H9 (cell line): ENCODE results near the gene ZSCAN9. TPM values are rescaled to one million over a fixed set of nuclear protein-coding genes. Genes with fewer than 3 reads are reported as not detected.

Source experiments
- DNase-seq: peaks from one replicate; pipeline ENCODE4 v3.0.0-alpha.2; 2017
- H2AFZ ChIP-seq: one replicate; pipeline ENCODE4 v1.6.1; 2013; ENCODE audit warnings: mild to moderate bottlenecking, low read length, control low read depth, moderate library complexity
- H2AK5ac ChIP-seq: 2 replicates; pipeline ENCODE4 v1.6.1; 2013; ENCODE audit warnings: low read length, control low read depth, mixed read lengths; ENCODE audit not compliant: insufficient read length
- H2BK120ac ChIP-seq: one replicate; pipeline ENCODE4 v1.6.1; 2013; ENCODE audit warnings: low read depth, mild to moderate bottlenecking, low read length, control low read depth, inconsistent platforms; ENCODE audit not compliant: poor library complexity, severe bottlenecking
- H2BK12ac ChIP-seq: 2 replicates; pipeline ENCODE4 v1.6.1; 2013; ENCODE audit warnings: low read length, control low read depth, mixed read lengths, low read depth; ENCODE audit not compliant: insufficient read length
- H2BK15ac ChIP-seq: 2 replicates; pipeline ENCODE4 v1.6.1; 2013; ENCODE audit warnings: low read depth, low read length, control low read depth
- H2BK20ac ChIP-seq: one replicate; pipeline ENCODE4 v1.6.1; 2013; ENCODE audit warnings: low read depth, mild to moderate bottlenecking, low read length, control low read depth, inconsistent platforms; ENCODE audit not compliant: poor library complexity, severe bottlenecking
- H2BK5ac ChIP-seq: 2 replicates; pipeline ENCODE4 v1.6.1; 2013; ENCODE audit warnings: low read length, control low read depth, mixed read lengths; ENCODE audit not compliant: insufficient read length
- H3K14ac ChIP-seq: 2 replicates; pipeline ENCODE4 v1.6.1; 2013; ENCODE audit warnings: low read length, control low read depth; ENCODE audit not compliant: insufficient read depth
- H3K18ac ChIP-seq: 2 replicates; pipeline ENCODE4 v1.6.1; 2013; ENCODE audit warnings: low read depth, mild to moderate bottlenecking, mixed read lengths, low read length, control low read depth; ENCODE audit not compliant: insufficient read length
- H3K23ac ChIP-seq: 2 replicates; pipeline ENCODE4 v1.6.1; 2013; ENCODE audit warnings: low read length, control low read depth, mixed read lengths, low read depth; ENCODE audit not compliant: insufficient read length
- H3K23me2 ChIP-seq: 2 replicates; pipeline ENCODE4 v1.6.1; 2013; ENCODE audit warnings: low read depth, mild to moderate bottlenecking, mixed read lengths, low read length, control low read depth; ENCODE audit not compliant: insufficient read length, poor library complexity, severe bottlenecking
- H3K27ac ChIP-seq: 2 replicates; pipeline ENCODE4 v1.5.1; 2013; ENCODE audit warnings: low read length, control low read depth, mixed read lengths, low read depth; ENCODE audit not compliant: insufficient read length
- H3K27me3 ChIP-seq: 2 replicates; pipeline ENCODE4 v1.6.1; 2013; ENCODE audit warnings: low read length, control low read depth, inconsistent platforms; ENCODE audit not compliant: insufficient read depth
- H3K4ac ChIP-seq: 2 replicates; pipeline ENCODE4 v1.6.1; 2013; ENCODE audit warnings: low read depth, mild to moderate bottlenecking, control low read depth, inconsistent platforms, low read length, moderate library complexity
- H3K4me1 ChIP-seq: 2 replicates; pipeline ENCODE4 v1.6.1; 2013; ENCODE audit warnings: low read length, control low read depth, inconsistent platforms; ENCODE audit not compliant: insufficient read depth
- H3K4me2 ChIP-seq: 2 replicates; pipeline ENCODE4 v1.6.1; 2013; ENCODE audit warnings: low read length, control low read depth, mixed read lengths; ENCODE audit not compliant: insufficient read length, insufficient read depth
- H3K56ac ChIP-seq: 2 replicates; pipeline ENCODE4 v1.6.1; 2013; ENCODE audit warnings: low read depth, mild to moderate bottlenecking, mixed read lengths, low read length, control low read depth; ENCODE audit not compliant: insufficient read length
- H3K79me1 ChIP-seq: 2 replicates; pipeline ENCODE4 v1.6.1; 2013; ENCODE audit warnings: low read depth, mild to moderate bottlenecking, moderate library complexity, low read length, control low read depth, inconsistent platforms; ENCODE audit not compliant: insufficient read depth, poor library complexity, severe bottlenecking
- H3K79me2 ChIP-seq: 2 replicates; pipeline ENCODE4 v1.6.1; 2013; ENCODE audit warnings: low read length, control low read depth, inconsistent platforms; ENCODE audit not compliant: insufficient read depth
- H3K9ac ChIP-seq: 2 replicates; pipeline ENCODE4 v1.6.1; 2013; ENCODE audit warnings: low read length, control low read depth, mixed read lengths; ENCODE audit not compliant: insufficient read length; ENCODE audit errors: extremely low read depth
- H3K9me3 ChIP-seq: one replicate; pipeline ENCODE4 v1.6.1; 2013; ENCODE audit warnings: low read depth, low read length, inconsistent platforms; ENCODE audit not compliant: control insufficient read depth
- H3T11ph ChIP-seq: one replicate; pipeline ENCODE4 v1.6.1; 2013; ENCODE audit warnings: mild to moderate bottlenecking, low read length, control low read depth, inconsistent platforms
- H4K20me1 ChIP-seq: one replicate; pipeline ENCODE4 v1.6.1; 2013; ENCODE audit not compliant: control insufficient read depth, insufficient read length, insufficient read depth
- H4K5ac ChIP-seq: 2 replicates; pipeline ENCODE4 v1.6.1; 2013; ENCODE audit warnings: low read depth, mild to moderate bottlenecking, mixed read lengths, low read length, control low read depth; ENCODE audit not compliant: insufficient read length
- H4K8ac ChIP-seq: replicated peaks from 2 replicates; pipeline ENCODE4 v1.6.1; 2013; ENCODE audit warnings: low read length, control low read depth, mixed read lengths, low read depth; ENCODE audit not compliant: insufficient read length
- H4K91ac ChIP-seq: 2 replicates; pipeline ENCODE4 v1.6.1; 2013; ENCODE audit warnings: low read depth, mild to moderate bottlenecking, moderate library complexity, mixed read lengths, low read length, control low read depth; ENCODE audit not compliant: insufficient read length
- H3K27ac Mint-ChIP-seq, 3 experiments: 2 replicates in 2 of 3; 3 replicates in 1 of 3; pipeline ENCODE4 v1.8.0; 2020 to 2021; ENCODE audit warnings: mixed read lengths in 3 of 3, mild to moderate bottlenecking in 1 of 3, moderate library complexity in 1 of 3
- H3K27me3 Mint-ChIP-seq: 2 replicates; pipeline ENCODE4 v1.8.0; 2021; ENCODE audit warnings: low read depth, mild to moderate bottlenecking, moderate library complexity, mixed read lengths
- H3K36me3 Mint-ChIP-seq, 3 experiments: 2 replicates in 2 of 3; 3 replicates in 1 of 3; pipeline ENCODE4 v1.8.0; 2020 to 2021; ENCODE audit warnings: low read depth in 3 of 3, mixed read lengths in 3 of 3; ENCODE audit not compliant: insufficient read depth in 1 of 3
- H3K4me1 Mint-ChIP-seq, 2 experiments: 2 replicates each; pipeline ENCODE4 v1.8.0; 2020; ENCODE audit warnings: mixed read lengths in 2 of 2
- H3K4me3 Mint-ChIP-seq, 2 experiments: 2 replicates in 1 of 2; 3 replicates in 1 of 2; pipeline ENCODE4 v1.8.0; 2020 to 2021; ENCODE audit warnings: mild to moderate bottlenecking in 2 of 2, mixed read lengths in 2 of 2, moderate library complexity in 1 of 2
- H3K9me3 Mint-ChIP-seq, 2 experiments: 2 replicates in 1 of 2; 3 replicates in 1 of 2; pipeline ENCODE4 v1.8.0; 2020; ENCODE audit warnings: mild to moderate bottlenecking in 2 of 2, mixed read lengths in 2 of 2, moderate library complexity in 1 of 2
- CTCF ChIP-seq: fragments of 200-600 bp; sonication (generic); conservative IDR thresholded peaks from 3 replicates; pipeline ENCODE4 v1.8.0; 2021; ENCODE audit warnings: antibody characterized with exemption, mild to moderate bottlenecking
- WGBS: extraction: QIAGEN DNeasy Blood & Tissue Kit; methylation state at CpG from one replicate; pipeline ENCODE4 v1.1.7; 2013; ENCODE audit warnings: missing lambda C conversion rate, low lambda C conversion rate, mixed read lengths; ENCODE audit not compliant: insufficient read length; ENCODE audit errors: extremely low coverage; 5-methylcytosine and 5-hydroxymethylcytosine counted together
- total RNA-seq: library from RNA; stranded (reverse); gene quantifications from 2 replicates; pipeline ENCODE4 v1.2.1, GENCODE V29; 2021

Gene ZSCAN9
- total RNA-seq, 1 experiment from 2014 or later, result 11.5 TPM

DNA sequence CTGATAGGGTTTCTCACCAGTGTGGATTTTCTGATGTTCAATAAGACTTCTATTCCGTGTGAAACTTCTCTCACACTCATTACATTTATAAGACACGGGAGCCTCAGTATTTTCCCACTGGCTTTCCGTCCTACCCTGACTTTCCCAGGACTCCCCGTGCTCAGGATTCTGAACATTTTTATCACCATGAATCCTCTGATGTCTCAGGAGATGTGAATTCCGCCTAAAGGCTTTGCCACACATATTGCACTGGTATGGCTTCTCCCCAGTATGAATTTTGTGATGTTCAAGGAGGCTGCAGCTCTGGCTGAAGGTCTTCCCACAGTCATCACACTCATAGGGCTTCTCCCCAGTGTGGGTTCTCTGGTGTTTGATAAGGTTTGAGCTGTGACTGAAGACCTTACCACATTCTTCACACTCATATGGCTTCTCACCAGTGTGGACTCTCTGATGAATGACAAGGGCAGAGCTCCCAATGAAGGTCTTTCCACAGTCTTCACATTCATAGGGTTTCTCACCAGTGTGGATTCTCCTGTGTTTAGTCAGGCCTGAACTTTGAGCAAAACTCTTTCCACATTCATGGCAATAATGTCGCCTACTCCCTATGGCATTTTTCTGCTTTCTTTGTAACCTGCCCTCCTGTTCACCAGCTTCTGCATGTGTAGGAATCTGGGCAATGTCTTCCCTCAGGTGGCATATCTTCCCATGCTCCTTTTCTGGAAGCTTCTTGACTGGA lies 20.3 kb downstream of the ZSCAN9 start:
- H3K4me3 Mint-ChIP-seq, result no peak overlapping the region
- no peaks in the 10 kb centered on the region for H4K20me1 ChIP-seq

More for the DNA sequence above, 20.3 kb downstream of the ZSCAN9 start:
- Histone ChIP-seq H3K14ac (no peak overlapping the region), H2BK5ac (no peak overlapping the region), H4K8ac (no peak overlapping the region), H2AFZ (no peak overlapping the region), H3K27me3 (no peaks in the 10 kb centered on the region; the same call in 1 of the 2 replicates), H2BK20ac (no peak overlapping the region), H4K5ac (no peak overlapping the region), H4K91ac (no peak overlapping the region), H3K23ac (no peak overlapping the region), H2BK15ac (no peak overlapping the region), H3K9me3 (no peaks in the 10 kb centered on the region), H3K18ac (no peak overlapping the region), H3K4me1 (no peaks in the 10 kb centered on the region), H3K4ac (no peak overlapping the region), H3K23me2 (no peaks in the 10 kb centered on the region), H3K4me2 (no peak overlapping the region), H3K27ac (no peak overlapping the region), H2BK120ac (no peak overlapping the region), H3T11ph (no peak overlapping the region), H2AK5ac (no peak overlapping the region), H3K56ac (no peak overlapping the region), H3K9ac (no peak overlapping the region), H3K79me1 (no peaks in the 10 kb centered on the region), H3K79me2 (no peaks in the 10 kb centered on the region), H2BK12ac (no peak overlapping the region)
- Mint-ChIP-seq H3K27ac (no peak overlapping the region), H3K36me3 (peaks cover 11 to 50% (median 39%) of the 10 kb centered on the region in 3 experiments; a peak in 6 of 7 replicates), H3K9me3 (no peaks in the 10 kb centered on the region), H3K4me1 (peaks cover 0 to 2% of the 10 kb centered on the region in 2 experiments; a peak in 1 of 4 replicates), H3K27me3 (no peaks in the 10 kb centered on the region)
- DNase-seq, result no peak
- WGBS, result no CpG with 5 or more reads among the region's 6 CpGs
- TF ChIP-seq CTCF, result no peak
